Endothelial cell of hepatic sinusoid (primary cell): ENCODE data around the gene SOS1.

Experiments used
- in situ Hi-C: cut with HindIII; loops from 2 replicates; pipeline ENCODE4 v1.10.0; 2017; ENCODE audit warnings: low sequenced_read_pairs

Gene SOS1

DNA sequence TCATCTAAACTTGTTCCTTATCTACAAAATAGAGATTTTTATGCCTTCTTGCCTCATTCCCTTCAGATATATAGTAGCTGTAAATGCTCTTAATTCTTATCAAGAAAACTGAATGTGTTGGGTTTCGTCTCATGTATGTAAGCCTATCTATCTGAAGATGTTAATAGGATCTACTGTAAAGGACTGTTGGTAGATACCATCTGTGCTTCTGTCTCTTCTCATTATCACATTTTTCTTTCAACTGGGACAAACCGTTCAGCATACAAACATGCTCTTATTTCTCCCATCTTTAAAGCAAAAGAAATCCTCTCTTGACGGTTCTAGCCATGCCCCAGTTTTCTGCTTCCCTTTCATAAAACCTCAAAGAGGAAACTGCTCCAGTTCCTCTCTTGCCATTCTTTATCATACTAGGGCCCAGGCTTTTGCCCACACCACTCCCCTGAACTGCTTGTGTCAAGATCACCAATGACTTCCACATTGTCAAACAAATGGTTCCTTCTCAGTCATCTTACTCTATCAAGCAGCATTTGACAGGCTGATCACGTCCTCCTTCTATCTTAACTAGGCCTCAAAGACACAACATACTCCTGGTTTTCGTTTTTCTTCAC lies 142.5 kb downstream of the SOS1 start:
- in situ Hi-C loops = no loop called here

DNA sequence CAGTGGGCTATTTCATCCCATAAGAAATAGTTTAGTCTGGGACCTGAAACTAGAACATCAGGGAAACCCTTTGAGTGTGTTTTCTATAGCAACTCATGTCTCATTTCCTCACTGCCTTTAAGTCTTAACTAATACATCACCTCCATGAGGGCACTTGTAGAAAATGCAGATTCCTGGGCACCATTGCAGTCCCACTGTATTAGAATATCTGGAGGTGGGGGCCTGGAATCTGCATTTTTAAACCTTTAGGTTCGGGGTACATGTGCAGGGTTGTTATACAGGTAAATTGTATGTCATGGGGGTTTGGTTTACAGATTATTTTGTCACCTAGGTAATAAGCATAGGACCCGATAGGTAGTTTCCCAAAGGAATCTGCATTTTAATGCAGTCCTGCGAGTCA lies 143.8 kb downstream of the SOS1 start:
- in situ Hi-C loops = no loop called here

DNA sequence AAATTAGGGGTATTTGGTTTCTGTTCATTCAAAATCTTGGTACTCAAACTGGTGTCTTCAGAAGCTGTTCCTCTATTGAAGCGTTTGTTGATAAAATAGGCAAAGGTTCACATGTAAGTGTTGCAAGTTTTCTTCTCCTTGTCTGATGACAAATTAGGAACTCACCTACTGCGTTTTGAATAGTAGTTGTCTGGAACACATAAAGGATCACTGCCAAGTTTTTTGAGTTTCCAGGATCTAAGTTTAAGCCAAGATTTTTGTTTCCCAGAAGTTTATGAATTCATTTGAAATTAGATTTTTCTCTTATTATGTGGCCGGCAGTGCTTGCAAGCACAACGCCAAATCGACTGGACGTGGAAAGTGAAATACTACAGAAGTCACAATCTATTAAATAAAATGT lies 145.8 kb downstream of the SOS1 start:
- in situ Hi-C loops = no loop called here

DNA sequence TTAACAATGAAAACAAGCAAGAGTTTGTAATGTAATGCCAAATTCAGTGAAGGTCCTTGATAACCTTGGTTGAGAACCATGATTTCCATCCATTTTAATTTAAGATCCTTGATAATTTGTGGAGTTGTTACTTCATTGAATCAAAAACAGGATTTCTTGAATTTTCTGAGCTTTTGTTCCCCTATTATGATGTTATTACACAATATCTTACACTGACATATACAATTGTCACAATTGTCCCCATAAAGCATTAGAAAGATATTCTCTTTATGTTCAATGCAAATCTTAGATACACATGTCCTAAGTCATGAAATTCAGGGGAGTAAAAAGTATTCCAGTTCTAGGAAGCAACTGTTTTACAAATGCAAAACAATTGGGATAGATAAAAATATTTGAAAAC lies 147.6 kb downstream of the SOS1 start:
- in situ Hi-C loops = no loop called here

DNA sequence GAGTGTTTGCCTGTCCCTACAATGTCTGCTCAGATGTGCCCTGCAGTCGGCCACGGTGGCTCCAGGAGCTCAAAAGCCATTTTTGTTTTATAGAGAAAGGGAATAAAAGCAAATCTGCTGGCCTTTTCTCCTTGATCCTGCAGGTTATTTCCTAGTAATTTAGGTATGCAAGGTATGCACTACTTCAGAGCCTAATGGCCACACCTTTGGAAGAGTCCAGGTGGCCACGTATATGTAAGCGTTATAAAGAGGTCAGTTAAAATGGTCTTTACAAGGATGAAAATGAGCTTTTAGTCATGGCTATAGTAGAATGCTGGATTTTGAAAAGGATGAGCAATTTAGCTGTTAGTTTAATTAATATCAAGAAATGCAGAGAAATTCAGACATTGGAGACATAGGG lies 149.5 kb downstream of the SOS1 start:
- in situ Hi-C loops = no loop called here

DNA sequence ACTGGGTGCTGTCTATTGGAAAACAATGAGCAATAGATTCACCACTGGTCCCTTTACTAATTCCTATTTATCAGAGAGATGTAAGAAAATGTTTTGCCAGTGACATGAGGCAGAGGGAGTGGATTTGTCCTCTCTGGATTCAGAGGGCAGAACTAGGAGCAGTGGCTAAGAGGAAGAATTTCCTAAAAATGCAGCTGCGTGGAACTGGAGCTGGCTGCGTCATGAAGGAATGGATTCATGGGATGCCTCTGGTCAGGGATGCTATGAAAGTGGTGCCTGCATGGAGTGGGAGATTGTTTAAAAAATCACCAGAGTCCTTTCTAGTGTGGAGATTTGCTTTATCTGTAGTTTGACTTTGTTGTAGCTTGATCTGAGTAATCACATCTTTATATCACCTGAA lies 152.8 kb downstream of the SOS1 start:
- in situ Hi-C loops = no loop called here

DNA sequence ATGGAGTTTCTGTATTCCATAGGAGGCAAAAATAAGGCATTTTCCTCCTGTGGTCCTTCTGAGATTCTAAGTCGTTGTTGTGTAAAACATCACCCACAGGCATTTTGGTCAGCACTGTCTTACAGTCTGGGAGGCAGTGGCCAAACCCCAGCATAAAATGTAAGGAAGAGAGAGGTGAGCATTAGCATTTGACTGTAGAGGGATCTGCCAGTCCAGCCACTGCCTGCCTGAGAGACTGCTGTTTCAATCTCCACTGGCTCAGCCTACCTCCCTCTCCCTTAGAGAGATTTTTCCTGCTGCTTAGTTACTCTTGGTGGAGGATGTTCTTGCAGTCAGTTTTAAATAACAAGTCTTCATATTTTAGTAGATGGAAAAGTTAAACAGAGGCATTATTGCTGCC lies 154.2 kb downstream of the SOS1 start:
- in situ Hi-C loops = no loop called here

DNA sequence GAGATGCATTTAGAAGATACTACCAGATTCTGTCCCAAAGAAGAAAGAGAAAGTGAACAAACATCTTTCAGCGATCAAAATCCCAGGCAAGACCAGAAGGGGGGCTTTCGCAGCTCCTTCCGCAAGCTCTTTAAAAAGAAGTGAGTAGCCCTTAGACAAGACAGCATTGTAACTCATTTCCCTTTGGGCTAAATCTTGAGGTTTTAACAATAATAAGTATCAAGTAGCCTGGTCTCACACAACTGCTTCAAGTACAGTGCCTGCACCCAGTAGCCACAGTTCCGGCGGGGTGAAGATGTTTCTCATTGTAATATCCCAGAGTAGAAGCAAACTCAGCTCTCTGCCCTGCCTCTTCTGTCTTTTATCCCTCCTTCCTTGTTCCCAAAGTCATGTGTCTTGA lies 154.8 kb downstream of the SOS1 start:
- in situ Hi-C loops = no loop called here

DNA sequence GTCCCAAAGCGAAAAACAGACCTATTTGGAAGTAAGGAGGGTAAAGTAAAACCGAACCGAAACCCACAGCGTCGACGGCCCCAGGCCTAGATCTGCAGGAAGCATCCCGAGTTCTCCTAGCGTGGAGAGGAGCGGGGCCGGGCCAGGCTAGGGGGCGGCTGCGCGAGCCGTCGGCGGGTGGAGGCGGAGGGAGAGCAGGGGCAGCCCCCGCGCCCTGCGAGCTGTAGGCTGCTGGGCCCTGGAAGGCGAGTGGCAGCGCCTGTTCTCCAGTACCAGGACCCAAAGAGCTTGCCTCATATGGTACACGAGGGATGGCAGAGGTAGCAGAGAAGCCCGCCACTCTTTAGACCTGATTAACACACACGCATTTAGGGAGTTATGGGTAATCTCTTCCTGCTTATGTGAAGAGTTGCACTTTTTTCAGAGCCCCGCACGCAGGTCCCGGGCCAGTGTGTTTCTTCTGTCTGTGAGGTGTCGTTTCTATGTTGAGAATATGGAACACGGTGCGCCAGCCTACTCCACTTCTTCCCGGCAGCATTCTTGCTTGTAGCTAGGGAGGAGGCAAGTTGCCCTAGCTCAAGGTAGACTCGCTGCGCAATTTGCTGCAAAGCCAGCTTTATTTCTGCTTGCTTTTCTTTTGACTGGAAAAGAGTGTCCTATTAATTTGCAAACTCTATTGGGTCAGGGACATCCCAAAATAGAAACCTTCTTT lies 160.1 kb downstream of the SOS1 start:
- in situ Hi-C loops = no loop called here

DNA sequence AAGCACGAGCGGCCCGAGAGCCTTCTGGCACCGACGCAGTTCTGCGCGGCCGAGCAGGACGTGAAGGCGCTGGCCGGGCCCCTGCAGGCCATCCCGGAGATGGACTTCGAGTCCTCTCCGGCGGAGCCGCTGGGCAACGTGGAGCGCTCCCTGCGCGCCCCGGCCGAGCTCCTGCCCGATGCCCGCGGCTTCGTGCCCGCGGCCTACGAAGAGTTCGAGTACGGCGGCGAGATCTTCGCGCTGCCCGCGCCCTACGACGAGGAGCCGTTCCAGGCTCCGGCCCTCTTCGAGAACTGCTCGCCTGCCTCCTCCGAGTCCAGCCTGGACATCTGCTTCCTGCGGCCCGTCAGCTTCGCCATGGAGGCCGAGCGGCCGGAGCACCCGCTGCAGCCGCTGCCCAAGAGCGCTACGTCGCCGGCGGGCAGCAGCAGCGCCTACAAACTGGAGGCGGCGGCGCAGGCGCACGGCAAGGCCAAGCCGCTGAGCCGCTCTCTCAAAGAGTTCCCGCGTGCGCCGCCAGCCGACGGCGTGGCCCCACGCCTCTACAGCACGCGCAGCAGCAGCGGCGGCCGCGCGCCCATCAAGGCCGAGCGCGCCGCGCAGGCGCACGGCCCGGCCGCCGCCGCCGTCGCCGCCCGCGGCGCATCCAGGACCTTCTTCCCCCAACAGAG lies 160.8 kb downstream of the SOS1 start:
- in situ Hi-C loops = no loop called here

DNA sequence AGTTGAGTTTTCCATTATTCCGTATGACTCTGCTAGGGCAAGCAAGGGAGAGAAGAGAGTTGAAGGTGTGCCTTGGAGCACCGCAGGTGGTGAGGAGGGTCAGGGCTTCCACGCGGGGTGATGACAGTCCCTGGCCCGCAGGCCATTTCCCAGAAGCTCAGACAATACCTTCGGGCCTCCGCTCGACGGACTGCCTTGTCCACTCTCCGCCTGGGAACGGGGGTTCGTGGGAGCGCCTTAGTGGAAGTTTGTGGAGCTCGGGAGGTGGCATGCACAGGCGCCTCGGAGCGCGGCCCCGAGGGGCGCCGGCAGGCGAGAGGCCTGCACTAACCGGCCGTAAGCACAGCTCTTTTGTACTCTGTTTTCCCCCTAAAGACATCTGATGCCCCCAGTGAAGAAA lies 161.4 kb downstream of the SOS1 start:
- in situ Hi-C loops = no loop called here

DNA sequence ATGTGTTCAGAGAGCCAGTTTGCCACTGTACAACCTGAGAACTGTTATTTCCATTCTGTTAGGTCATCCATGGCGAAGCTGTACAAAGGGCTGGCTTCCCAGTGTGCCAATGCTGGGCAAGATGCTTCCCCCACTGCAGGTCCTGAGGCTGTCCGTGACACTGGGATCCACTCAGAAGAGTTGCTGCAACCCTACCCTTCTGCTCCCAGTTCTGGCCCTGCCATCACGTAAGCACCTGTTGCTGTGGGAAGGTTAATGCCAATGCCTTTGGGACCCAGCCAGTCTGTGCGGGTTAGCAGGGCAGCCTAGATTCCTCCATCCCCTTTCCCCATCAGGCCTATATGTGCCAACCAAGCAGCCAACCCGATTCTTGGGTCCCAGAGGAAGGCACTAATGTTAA lies 162.9 kb downstream of the SOS1 start:
- in situ Hi-C loops = no loop called here

DNA sequence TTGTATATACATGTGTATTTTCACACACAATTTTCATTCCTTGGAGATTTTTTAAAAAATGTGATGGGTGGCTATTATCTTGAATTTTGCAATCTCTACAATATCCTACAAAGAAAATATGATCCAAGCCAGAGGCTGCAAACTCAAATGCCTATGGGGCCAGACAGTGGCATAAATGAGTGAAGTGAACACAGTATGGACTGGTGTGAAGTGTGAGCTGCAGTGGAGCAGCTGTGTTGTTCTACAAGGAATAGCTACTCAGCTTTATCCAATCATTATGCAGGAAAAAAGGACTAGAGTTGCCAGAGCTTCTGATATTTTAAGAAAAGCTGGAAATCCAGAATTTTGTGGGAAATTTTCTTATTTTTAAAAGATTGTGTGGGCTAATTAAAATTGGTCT lies 169.1 kb downstream of the SOS1 start:
- in situ Hi-C loops = no loop called here

DNA sequence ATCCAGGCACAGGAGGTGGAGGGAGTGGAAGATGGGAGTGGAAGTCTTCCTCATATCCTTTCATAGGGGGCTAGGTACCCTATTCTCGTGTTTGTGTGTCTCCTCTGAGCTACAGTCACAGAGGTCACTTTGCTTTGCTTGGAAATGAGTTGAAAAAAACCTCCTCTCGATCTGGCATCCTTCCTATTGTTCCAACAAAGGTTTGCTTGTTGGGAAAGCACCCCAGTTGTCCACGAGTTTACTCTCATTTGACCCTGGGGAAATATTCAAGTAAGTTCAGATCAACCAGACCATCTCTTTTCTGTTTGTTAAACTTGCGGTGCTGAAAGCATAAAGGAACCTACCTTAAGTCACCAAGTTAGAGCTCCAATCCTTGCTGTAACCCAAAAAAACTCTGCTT lies 171.9 kb downstream of the SOS1 start:
- in situ Hi-C loops = loop anchor here (5.0 to 25.0 kb wide), 2 partner anchors 57 to 263 kb away; no protein-coding TSS in a partner anchor

DNA sequence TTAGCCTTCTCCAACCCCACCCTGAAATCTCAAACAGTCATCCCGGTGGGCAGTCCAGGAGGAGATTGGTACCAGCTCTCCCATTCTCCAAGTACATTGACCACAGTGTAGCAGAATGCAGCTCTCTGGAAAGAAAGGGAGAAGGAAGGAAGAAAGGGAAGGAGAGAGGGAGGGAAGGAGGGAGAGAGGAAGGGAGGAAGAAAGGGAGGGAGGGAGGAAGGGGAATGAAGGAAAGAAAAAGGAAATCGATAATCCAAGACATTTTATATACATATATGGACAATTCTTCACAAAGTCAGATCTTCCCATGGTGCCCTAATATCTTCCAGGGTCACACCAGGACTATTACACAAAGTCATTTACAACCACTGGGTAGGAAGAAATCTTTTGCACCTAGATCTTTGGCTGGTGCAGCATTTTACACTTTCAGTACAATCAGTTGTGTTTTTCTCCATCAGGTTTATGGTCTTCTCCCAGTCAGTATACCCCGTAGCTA lies 172.4 kb downstream of the SOS1 start:
- in situ Hi-C loops = loop anchor here (5.0 to 25.0 kb wide), 2 partner anchors 56 to 264 kb away; no protein-coding TSS in a partner anchor

DNA sequence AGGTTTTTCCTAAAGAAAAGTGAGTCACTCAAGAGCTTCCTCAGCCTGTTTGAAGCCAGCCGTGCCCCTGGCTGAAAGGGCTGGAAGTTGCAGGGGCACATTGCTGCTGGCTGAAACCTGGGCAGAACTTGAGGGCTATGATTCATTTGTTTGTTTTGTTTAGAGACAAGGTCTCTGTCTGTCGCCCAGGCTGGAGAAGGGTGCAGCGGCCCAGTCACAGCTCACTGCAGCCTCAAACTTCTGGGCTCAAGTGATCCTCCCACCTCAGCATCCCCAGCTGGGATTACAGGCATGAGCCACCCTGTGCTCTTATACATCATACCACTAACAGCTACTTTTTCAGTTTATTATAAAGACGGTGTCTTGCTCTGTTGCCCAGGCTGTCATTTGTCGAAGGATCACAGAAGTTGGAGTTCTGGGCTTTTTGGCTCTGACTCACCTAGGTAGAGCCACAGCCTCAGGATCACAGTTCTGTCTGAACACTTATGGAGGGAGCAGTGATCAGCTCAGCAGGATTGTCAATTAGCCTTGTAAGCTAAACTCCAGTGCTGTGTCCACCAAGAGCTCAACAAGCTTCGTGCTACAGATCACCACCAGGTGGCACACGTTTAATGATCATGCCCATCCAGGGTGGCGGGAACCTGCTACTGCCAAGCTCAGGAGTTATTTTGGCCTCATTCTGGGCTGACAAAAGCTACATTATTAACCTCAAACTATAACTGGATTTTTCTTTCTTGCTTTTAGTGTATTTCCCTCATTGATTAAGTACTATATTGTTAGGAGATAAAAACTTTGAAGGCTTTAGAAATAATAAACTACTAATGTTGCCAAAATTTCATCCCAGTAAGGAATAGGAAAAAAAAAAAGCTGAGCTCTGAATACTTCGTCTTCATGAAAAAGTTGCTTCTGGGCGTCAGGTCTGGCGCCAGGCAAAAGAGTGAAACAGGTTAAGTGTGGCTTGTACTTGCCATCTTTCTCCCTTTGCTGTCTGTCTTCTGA lies 173.3 kb downstream of the SOS1 start:
- in situ Hi-C loops = loop anchor here (5.0 to 25.0 kb wide), 2 partner anchors 55 to 265 kb away; no protein-coding TSS in a partner anchor

DNA sequence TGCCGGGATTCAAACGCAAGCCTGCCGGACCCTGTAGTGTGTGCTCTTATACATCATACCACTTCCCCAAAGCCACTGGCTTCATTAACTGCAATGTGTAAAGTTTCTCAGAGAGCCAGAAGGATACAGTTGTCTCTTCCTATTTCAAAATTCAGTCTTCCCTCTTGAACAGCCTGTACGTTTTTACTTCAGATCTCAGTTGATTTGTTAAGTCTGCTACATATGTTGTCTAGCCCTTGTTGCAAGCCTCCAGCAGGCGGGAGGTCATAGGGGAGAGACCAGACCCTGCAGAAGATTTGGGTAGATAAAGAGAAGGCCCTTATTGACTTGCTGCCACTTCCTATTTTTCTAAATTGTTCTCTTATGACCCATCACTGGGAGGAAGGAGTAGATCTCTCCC lies 174.9 kb downstream of the SOS1 start:
- in situ Hi-C loops = loop anchor here (5.0 to 25.0 kb wide), 2 partner anchors 54 to 266 kb away; no protein-coding TSS in a partner anchor

DNA sequence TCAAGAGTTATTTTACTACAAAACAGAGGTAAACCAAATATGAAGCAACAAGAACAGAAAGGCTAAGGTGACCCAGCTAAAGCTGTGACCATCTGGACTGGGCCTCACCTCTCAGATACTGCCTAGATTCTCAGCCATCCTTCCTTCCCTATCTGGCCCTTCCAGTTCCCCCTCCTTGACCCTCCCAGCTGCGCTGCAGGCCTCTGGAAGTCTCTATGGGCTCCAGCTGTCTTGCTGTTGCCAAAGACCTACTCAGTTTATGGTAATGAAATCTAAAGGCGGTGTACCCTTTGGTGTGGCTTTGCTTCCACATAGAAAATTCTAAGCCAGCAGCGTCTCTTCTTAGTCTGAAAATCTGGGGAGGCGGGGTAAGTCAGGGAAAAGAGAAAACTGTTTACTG lies 175.5 kb downstream of the SOS1 start:
- in situ Hi-C loops = loop anchor here (5.0 to 25.0 kb wide), 2 partner anchors 53 to 267 kb away; no protein-coding TSS in a partner anchor

DNA sequence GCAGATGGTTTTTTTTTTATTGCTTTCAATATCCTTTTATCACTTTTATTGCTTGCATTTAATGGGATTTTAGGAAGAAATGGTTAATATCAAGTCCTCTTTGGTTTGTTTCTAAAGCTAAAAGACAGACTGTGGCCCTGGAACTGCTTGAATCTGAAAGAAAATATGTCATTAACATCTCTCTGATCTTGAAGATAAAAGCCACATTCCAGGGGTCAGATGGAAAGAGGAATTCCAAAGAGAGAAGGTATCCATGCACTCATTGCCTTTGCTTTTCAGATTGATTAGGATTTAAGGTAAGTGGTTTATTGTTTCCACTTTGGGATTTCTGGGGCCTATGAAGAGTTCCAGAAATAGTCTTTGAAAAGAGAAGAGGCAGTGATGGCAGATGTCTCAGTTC lies 177.1 kb downstream of the SOS1 start:
- in situ Hi-C loops = loop anchor here (25.0 kb wide), 1 partner anchor 269 kb away; no protein-coding TSS in a partner anchor

DNA sequence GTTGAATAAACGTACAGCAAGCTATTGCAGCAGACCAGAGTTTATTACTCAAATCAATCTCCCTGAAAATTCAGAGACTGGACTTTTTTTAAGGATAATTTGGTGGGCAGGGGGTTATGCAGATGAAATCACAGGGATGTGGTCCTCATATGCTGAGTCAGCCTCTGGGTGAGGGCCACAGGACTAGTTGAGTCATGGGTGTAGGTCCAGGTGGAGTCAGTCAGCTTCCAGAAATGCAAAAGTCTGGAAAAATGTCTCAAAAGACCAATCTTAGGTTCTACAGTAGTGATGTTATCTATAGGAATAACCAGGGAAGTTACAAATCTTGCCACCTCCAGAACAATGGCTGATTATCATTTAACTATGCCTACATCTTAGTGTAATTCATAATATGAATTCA lies 180.1 kb downstream of the SOS1 start:
- in situ Hi-C loops = loop anchor here (25.0 kb wide), 1 partner anchor 272 kb away; no protein-coding TSS in a partner anchor
